CD4-positive, alpha-beta T cell (primary cell): ENCODE measurements around the gene COL5A1. TPM values are rescaled to one million over a fixed set of nuclear protein-coding genes. Genes with fewer than 3 reads are reported as not detected.

ENCODE experiments used
- ATAC-seq: fragments of 200-7000 bp; cut with Tn5 transposase; one replicate; pipeline ENCODE4 v1.10.0; 2022; ENCODE audit warnings: mild to moderate bottlenecking; ENCODE audit not compliant: poor library complexity
- CTCF ChIA-PET: fragments of 350-600 bp; sonication (Branson Sonifier 250); formaldehyde crosslinking; loops from one replicate; lab custom pipeline; 2021; ENCODE audit warnings: antibody characterized with exemption, inconsistent platforms; lab: Charles Lee
- POLR2A ChIA-PET: fragments of 350-600 bp; sonication (Branson Sonifier 250); formaldehyde crosslinking; loops from one replicate; lab custom pipeline; 2021; ENCODE audit warnings: antibody characterized with exemption, inconsistent platforms; lab: Charles Lee
- DNase-seq, 14 experiments: peaks; one replicate each; pipeline ENCODE4 v3.0.0-alpha.2; 2013 to 2020; ENCODE audit warnings: mixed read lengths in 2 of 14
- H3K27ac ChIP-seq, 2 donors: one replicate each; pipeline versions ENCODE4 v1.5.1 to v1.7.0; 2013; ENCODE audit warnings: low read length in 2 of 2, low read depth in 1 of 2, mild to moderate bottlenecking in 1 of 2
- H3K27me3 ChIP-seq, 2 experiments: 1 replicate in 1 of 2; 2 replicates in 1 of 2; pipeline versions ENCODE4 v1.6.1 to v1.7.0; 2013; ENCODE audit warnings: low read length in 2 of 2, control low read depth in 1 of 2, mild to moderate bottlenecking in 1 of 2, moderate library complexity in 1 of 2; ENCODE audit not compliant: insufficient read depth in 2 of 2, control insufficient read depth in 1 of 2
- H3K36me3 ChIP-seq: one replicate; pipeline ENCODE4 v1.6.1; 2013; ENCODE audit warnings: low read length, control low read depth; ENCODE audit not compliant: insufficient read depth
- H3K4me1 ChIP-seq: one replicate; pipeline ENCODE4 v1.6.1; 2013; ENCODE audit warnings: low read length, control low read depth; ENCODE audit not compliant: insufficient read depth
- H3K4me3 ChIP-seq: one replicate; pipeline ENCODE4 v1.5.1; 2013; ENCODE audit warnings: mild to moderate bottlenecking, low read length, moderate library complexity
- H3K9me3 ChIP-seq, 2 experiments: 1 replicate in 1 of 2; 2 replicates in 1 of 2; pipeline versions ENCODE4 v1.6.1 to v1.7.0; 2013; ENCODE audit warnings: low read length in 2 of 2, mild to moderate bottlenecking in 2 of 2, control low read depth in 1 of 2, moderate library complexity in 1 of 2; ENCODE audit not compliant: control insufficient read depth in 1 of 2, insufficient read depth in 1 of 2
- H3K27ac Mint-ChIP-seq: one replicate; pipeline ENCODE4 v1.8.0; 2020; ENCODE audit warnings: mixed read lengths
- H3K27me3 Mint-ChIP-seq: one replicate; pipeline ENCODE4 v1.8.0; 2021; ENCODE audit warnings: mixed read lengths
- H3K36me3 Mint-ChIP-seq: one replicate; pipeline ENCODE4 v1.8.0; 2021; ENCODE audit warnings: low read depth, mixed read lengths
- H3K4me1 Mint-ChIP-seq: one replicate; pipeline ENCODE4 v1.8.0; 2021; ENCODE audit warnings: low read depth, mixed read lengths
- H3K4me3 Mint-ChIP-seq: one replicate; pipeline ENCODE4 v1.8.0; 2020; ENCODE audit warnings: mild to moderate bottlenecking, mixed read lengths
- H3K9me3 Mint-ChIP-seq: one replicate; pipeline ENCODE4 v1.8.0; 2020; ENCODE audit warnings: mixed read lengths
- intact Hi-C, 2 experiments: fragments of 100-400 bp; cut with DNase I in 1 of 2; cut with micrococcal nuclease in 1 of 2; formaldehyde crosslinking; loops; one replicate each; pipeline versions ENCODE4 v1.15.1 to v1.9.0; 2023 to 2025; cut with DNase I, micrococcal nuclease
- total RNA-seq, 174 experiments: library from RNA in 2 of 174; stranded (reverse) in 2 of 174; gene quantifications; one replicate each; pipeline ENCODE4 v1.2.3 and lab custom pipeline; 2021 to 2026
- TF ChIP-seq, protein P1 (sequence below): fragments of 200-600 bp; IDR thresholded peaks from one replicate; pipeline ENCODE4 v1.8.0; 2022; ENCODE audit warnings: antibody characterized with exemption, mild to moderate bottlenecking

COL5A1 gene
- total RNA-seq, 2 experiments from 2014 or later = 0.41 to 0.50 TPM

DNA sequence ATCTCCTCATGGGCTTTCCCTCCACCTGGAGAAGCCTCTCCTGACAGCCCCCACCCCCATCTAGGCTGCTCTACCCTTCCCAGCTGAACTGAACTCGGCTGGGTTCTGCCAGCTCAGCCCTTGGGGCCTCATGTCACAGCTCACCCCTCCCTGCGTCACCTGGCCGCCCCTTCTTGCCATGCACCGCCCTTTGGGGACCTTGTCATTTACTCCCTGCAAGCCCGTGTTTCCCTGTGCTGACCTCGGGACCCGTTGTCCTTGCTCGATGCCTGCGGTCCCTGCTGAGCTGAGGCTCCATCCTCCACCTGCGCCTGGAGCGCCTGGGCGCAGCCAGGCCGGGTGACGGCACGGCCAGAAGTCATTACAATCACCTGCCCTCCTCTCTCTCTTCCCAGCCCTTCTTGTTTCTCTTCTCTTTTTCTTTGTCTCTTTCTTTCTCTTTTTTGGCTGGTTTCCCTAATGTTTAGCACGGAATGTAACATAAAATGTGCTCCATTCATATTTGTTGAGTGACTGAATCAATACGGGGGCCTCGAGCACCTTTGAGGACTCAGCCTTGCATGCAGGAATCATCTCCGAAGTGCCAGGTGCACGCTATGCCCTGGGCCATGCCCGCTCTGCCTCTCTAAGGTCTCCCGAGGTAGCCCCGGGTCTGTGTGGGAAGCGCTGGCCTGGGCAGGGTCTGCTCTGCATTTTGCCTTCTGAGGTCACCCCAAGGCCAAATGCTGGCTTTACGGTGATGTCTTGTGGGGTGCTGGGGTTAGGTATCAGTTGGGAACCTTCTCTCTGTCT is 48.1 kb upstream of the COL5A1 start:
- no peak overlapping the region for H3K4me3 Mint-ChIP-seq
- ChIA-PET POLR2A (no interaction called here), CTCF (no interaction called here)
- H3K27me3 Mint-ChIP-seq = peaks cover 20% of the 10 kb centered on the region
- Histone ChIP-seq H3K4me3 (no peak overlapping the region), H3K36me3 (no peaks in the 10 kb centered on the region), H3K9me3 (no peaks in the 10 kb centered on the region), H3K27ac (no peak overlapping the region), H3K27me3 (peaks cover 2 to 5% of the 10 kb centered on the region in 2 experiments), H3K4me1 (no peaks in the 10 kb centered on the region)
- DNase-seq = peak in 1 of 14 experiments; percentile 16
- H3K9me3 Mint-ChIP-seq = no peaks in the 10 kb centered on the region
- H3K27ac Mint-ChIP-seq = no peak overlapping the region
- no peaks in the 10 kb centered on the region for H3K4me1 Mint-ChIP-seq
- intact Hi-C loops = no loop called here
- no peaks in the 10 kb centered on the region for H3K36me3 Mint-ChIP-seq
- TF ChIP-seq, protein P1, sequence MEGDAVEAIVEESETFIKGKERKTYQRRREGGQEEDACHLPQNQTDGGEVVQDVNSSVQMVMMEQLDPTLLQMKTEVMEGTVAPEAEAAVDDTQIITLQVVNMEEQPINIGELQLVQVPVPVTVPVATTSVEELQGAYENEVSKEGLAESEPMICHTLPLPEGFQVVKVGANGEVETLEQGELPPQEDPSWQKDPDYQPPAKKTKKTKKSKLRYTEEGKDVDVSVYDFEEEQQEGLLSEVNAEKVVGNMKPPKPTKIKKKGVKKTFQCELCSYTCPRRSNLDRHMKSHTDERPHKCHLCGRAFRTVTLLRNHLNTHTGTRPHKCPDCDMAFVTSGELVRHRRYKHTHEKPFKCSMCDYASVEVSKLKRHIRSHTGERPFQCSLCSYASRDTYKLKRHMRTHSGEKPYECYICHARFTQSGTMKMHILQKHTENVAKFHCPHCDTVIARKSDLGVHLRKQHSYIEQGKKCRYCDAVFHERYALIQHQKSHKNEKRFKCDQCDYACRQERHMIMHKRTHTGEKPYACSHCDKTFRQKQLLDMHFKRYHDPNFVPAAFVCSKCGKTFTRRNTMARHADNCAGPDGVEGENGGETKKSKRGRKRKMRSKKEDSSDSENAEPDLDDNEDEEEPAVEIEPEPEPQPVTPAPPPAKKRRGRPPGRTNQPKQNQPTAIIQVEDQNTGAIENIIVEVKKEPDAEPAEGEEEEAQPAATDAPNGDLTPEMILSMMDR = no peak
- no peak for ATAC-seq

DNA sequence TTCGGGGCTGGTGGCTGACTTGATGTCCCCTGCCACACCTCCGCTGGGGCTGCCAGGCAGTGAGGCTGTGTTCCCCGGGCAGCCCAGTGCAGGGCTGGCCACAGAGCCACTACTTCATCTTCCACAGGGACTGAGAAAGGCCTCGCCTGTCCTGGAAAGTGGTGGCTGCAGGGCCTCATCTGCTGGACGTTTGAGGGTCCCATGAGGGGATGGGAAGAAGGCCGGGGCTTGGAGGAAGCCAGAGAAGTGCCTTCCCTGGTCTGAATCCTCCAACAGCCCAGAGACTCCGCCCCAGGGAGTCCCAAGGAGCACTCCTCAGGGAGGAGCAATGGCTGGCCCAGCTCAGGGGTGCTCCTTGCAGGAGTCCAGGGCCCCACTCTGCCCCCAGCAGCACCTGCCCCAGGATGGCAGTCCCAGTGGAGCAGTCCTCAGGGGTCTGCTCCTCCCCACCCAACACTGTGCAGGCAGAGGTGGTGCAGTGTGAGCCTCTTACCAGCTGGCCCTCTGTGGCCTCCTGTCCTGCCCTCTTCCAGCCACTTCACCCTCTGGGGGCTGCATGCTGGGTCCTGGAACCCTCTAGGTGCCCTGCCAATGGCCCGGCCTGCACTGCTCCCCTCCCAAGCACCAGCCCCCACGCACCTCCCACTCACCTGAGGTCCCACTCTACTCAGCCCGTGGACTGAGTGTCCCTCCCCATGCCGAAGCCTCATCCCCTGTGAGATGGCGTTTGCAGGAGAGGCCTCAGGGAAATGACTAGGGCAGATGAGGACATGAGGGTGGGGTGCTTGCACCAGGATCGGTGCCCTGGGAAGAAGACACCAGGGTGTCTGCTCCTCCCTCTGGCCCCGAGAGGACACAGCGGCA is 47.3 kb upstream of the COL5A1 start:
- H3K4me3 Mint-ChIP-seq = no peak overlapping the region
- Histone ChIP-seq H3K36me3 (no peaks in the 10 kb centered on the region), H3K4me3 (no peak overlapping the region), H3K9me3 (no peaks in the 10 kb centered on the region), H3K27me3 (peaks cover 2 to 5% of the 10 kb centered on the region in 2 experiments), H3K27ac (no peak overlapping the region), H3K4me1 (no peaks in the 10 kb centered on the region)
- ATAC-seq (no peak), DNase-seq (peak in 2 of 14 experiments; percentile 6 to 23)
- POLR2A ChIA-PET = no interaction called here
- intact Hi-C loops = no loop called here
- H3K36me3 Mint-ChIP-seq = no peaks in the 10 kb centered on the region
- TF ChIP-seq, protein P1 = no peak
- H3K9me3 Mint-ChIP-seq = no peaks in the 10 kb centered on the region
- CTCF ChIA-PET = no interaction called here
- peaks cover 20% of the 10 kb centered on the region for H3K27me3 Mint-ChIP-seq
- no peaks in the 10 kb centered on the region for H3K4me1 Mint-ChIP-seq
- no peak overlapping the region for H3K27ac Mint-ChIP-seq

DNA sequence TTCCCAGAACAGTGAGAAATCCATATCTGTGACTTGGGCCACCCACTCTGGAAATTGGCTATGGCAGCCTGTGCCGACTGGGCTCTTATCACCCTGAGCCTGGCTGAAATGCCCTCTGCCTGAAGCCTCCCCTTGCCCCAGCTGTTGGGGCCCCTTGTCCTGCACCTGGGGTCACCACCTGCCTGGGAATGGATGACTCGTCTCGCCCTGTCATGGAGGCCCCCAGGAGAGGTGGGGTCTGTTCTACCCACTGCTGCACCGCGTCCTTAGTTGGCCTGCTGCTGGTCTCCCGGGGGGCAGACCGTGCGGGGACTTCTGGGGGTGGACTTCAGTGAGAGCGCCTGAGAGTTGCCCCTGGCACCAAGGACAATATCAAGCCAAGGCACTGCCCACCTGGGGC is 46.6 kb upstream of the COL5A1 start:
- Histone ChIP-seq H3K27me3 (peaks cover 0 to under 1% of the 10 kb centered on the region in 2 experiments), H3K27ac (no peak overlapping the region), H3K36me3 (no peaks in the 10 kb centered on the region), H3K4me3 (no peak overlapping the region), H3K9me3 (no peaks in the 10 kb centered on the region), H3K4me1 (no peaks in the 10 kb centered on the region)
- CTCF ChIA-PET = no interaction called here
- ATAC-seq (no peak), DNase-seq (peak in 2 of 14 experiments; percentile 6 to 25)
- POLR2A ChIA-PET = no interaction called here
- Mint-ChIP-seq H3K27me3 (peaks cover 14% of the 10 kb centered on the region), H3K4me3 (no peak overlapping the region), H3K9me3 (no peaks in the 10 kb centered on the region), H3K36me3 (no peaks in the 10 kb centered on the region), H3K4me1 (no peaks in the 10 kb centered on the region), H3K27ac (no peak overlapping the region)
- TF ChIP-seq, protein P1 = no peak
- intact Hi-C loops = no loop called here
